Measurements from ENCODE around the gene TMEM176A.

TMEM176A gene

DNA sequence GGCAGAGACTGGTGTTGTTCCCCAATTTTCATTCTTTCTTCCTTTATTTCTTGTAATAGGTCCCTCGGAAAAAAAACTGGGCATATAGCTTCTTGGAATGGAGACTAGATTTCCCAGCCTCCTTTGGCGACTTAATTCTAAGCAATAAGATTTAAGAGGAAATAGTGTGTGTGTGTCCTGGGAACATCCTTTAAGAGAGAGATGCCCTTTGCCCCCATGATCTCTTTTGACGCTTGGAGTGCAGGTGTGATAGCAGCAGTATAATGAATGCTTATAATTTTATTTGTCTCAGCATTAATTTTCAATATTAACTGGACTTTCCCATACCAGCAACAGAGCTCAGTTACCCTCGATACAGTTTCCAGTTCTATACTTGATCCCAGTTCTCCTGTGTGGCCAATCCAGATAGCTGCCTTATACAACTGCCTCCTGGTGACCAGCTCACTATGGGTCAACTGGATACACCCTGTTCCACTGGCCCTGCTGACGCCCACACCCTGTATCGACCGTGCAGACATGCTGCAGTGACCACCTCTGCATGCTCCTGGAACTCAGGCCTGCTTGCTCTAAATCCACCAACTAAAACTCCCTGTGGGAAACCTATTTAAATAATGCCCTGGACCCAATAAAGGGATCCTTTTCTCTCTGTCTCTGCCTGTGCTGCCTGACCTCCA is 13.9 kb downstream of the TMEM176A start:
- Histone ChIP-seq H3K9me3 (ENCODE audit: control insufficient read depth, low read length) (no peaks in the 10 kb centered on the region), H3K27ac (no peak overlapping the region), H3K9ac (no peak overlapping the region), H3K27me3 (ENCODE audit: control insufficient read depth, insufficient read depth, low read length) (no peaks in the 10 kb centered on the region), H2AFZ (no peak overlapping the region), H3K79me2 (no peaks in the 10 kb centered on the region), H3K36me3 (ENCODE audit: control insufficient read depth, insufficient read depth, low read length) (no peaks in the 10 kb centered on the region), H3K4me2 (ENCODE audit: low read length) (no peak overlapping the region), H3K4me3 (ENCODE audit: low read depth, low read length) (no peak overlapping the region), H3K4me1 (no peaks in the 10 kb centered on the region)
- TF ChIP-seq, protein P1, sequence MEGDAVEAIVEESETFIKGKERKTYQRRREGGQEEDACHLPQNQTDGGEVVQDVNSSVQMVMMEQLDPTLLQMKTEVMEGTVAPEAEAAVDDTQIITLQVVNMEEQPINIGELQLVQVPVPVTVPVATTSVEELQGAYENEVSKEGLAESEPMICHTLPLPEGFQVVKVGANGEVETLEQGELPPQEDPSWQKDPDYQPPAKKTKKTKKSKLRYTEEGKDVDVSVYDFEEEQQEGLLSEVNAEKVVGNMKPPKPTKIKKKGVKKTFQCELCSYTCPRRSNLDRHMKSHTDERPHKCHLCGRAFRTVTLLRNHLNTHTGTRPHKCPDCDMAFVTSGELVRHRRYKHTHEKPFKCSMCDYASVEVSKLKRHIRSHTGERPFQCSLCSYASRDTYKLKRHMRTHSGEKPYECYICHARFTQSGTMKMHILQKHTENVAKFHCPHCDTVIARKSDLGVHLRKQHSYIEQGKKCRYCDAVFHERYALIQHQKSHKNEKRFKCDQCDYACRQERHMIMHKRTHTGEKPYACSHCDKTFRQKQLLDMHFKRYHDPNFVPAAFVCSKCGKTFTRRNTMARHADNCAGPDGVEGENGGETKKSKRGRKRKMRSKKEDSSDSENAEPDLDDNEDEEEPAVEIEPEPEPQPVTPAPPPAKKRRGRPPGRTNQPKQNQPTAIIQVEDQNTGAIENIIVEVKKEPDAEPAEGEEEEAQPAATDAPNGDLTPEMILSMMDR (IDR thresholded peaks at IDR 0.05) = no peak

DNA sequence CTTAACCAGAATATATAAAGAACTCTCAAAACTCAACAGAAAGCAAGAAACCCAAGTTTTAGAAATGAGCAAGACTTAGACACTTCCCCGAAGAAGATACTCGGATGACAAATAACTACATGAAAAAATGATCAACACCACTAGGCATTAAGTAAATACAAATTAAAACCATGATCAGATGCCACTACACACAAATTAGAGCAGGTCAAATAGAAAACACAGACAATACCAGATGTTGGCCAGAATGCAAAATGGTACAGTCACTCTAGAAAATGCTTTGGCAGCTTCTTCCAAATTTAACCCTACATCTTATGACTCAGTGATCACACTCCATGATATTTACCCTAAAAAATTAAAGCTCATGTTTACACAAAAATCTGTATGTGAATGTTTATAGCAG is 18.4 kb downstream of the TMEM176A start:
- Histone ChIP-seq H3K4me2 (ENCODE audit: low read length) (no peak overlapping the region), H3K4me1 (no peaks in the 10 kb centered on the region), H3K4me3 (ENCODE audit: low read depth, low read length) (no peak overlapping the region), H2AFZ (no peak overlapping the region), H3K27me3 (ENCODE audit: control insufficient read depth, insufficient read depth, low read length) (no peaks in the 10 kb centered on the region), H3K27ac (no peak overlapping the region), H3K79me2 (no peaks in the 10 kb centered on the region), H3K9me3 (ENCODE audit: control insufficient read depth, low read length) (no peaks in the 10 kb centered on the region), H3K9ac (no peak overlapping the region), H3K36me3 (ENCODE audit: control insufficient read depth, insufficient read depth, low read length) (no peaks in the 10 kb centered on the region)
- TF ChIP-seq, protein P1 (IDR thresholded peaks at IDR 0.05) = no peak

DNA sequence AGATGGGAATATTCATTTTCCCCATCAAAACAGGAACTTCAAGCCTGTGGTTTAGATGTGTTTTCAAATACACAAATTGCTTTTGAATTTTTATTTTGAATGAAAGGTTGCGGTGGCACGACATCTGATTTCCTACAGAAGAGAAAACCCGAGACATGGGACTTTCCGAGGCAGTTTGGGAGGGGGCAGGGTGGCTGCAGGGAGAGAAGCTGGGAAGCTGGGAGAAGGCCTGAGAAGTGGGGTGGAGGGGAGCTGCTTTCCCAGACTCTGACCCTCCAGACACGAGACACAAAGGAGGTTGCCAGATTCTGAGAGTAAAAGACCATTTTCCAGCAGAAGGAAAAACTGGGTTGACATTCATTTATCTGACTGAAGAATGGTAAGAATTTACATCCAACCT is 19.6 kb downstream of the TMEM176A start:
- Histone ChIP-seq H3K4me3 (ENCODE audit: low read depth, low read length) (no peak overlapping the region), H3K9ac (no peak overlapping the region), H3K4me2 (ENCODE audit: low read length) (no peak overlapping the region), H2AFZ (no peak overlapping the region), H3K4me1 (no peaks in the 10 kb centered on the region), H3K36me3 (ENCODE audit: control insufficient read depth, insufficient read depth, low read length) (no peaks in the 10 kb centered on the region), H3K27me3 (ENCODE audit: control insufficient read depth, insufficient read depth, low read length) (no peaks in the 10 kb centered on the region), H3K9me3 (ENCODE audit: control insufficient read depth, low read length) (no peaks in the 10 kb centered on the region), H3K27ac (no peak overlapping the region), H3K79me2 (no peaks in the 10 kb centered on the region)
- TF ChIP-seq, protein P1 (IDR thresholded peaks at IDR 0.05) = no peak

DNA sequence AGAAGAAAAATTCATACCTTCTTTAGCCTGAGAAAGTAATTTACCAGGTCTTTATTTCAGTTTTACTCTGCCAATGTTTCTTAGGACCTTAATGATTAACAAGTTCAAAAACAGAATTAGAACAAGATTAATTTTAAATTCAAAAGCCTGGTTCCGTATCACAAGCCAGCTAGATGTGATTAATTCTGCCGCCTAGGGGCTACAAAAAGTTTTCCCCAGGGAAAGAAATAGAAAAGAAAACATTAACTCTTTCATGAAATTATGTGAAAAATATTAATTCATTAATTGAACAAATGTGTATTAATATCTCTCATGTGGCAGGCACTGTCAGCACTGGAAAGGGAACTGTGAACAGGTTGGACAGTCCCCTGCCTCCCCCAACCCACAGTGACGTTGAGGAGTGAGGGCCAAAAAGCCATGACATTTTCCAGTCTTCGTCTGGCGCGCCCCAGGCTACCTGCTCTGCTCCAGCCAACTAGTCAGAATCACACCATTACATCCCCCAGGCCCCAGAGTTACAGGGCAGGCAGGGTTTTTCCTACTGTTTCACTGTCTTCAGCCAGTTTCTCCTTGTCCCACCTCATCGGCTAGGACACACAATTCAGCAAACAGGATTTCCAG is 20.1 kb downstream of the TMEM176A start:
- no peak overlapping the region for H3K4me3 ChIP-seq (ENCODE audit: low read depth, low read length)
- no peaks in the 10 kb centered on the region for H3K4me1 ChIP-seq
- no peaks in the 10 kb centered on the region for H3K27me3 ChIP-seq (ENCODE audit: control insufficient read depth, insufficient read depth, low read length)
- H3K9me3 ChIP-seq (ENCODE audit: control insufficient read depth, low read length) = no peaks in the 10 kb centered on the region
- H2AFZ ChIP-seq = no peak overlapping the region
- no peak overlapping the region for H3K9ac ChIP-seq
- H3K36me3 ChIP-seq (ENCODE audit: control insufficient read depth, insufficient read depth, low read length) = no peaks in the 10 kb centered on the region
- no peaks in the 10 kb centered on the region for H3K79me2 ChIP-seq
- no peak overlapping the region for H3K27ac ChIP-seq
- TF ChIP-seq, protein P1 (IDR thresholded peaks at IDR 0.05) = no peak
- H3K4me2 ChIP-seq (ENCODE audit: low read length) = no peak overlapping the region

DNA sequence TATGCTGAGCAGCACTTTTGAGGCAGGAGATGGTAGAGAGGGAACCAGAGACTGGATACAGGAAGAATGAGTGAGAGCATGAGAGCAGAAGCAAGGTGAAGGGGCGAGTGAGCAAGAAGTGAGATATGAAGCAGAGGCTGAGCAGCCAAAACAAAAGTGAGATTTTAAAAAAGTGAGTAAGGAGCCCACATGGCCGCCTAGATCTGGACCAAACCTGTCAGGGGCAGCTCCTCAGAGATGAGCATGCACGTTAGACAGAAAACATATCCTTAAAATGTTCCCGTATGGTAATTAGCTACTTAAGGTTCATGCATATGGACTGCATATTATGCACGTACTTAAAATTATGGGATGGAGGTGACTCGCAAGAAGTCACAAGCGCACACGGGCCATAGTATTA is 22.5 kb downstream of the TMEM176A start:
- Histone ChIP-seq H3K36me3 (ENCODE audit: control insufficient read depth, insufficient read depth, low read length) (no peaks in the 10 kb centered on the region), H3K27me3 (ENCODE audit: control insufficient read depth, insufficient read depth, low read length) (no peaks in the 10 kb centered on the region), H3K4me2 (ENCODE audit: low read length) (no peak overlapping the region), H3K4me1 (no peaks in the 10 kb centered on the region), H3K9ac (no peak overlapping the region), H3K27ac (no peak overlapping the region), H3K79me2 (no peaks in the 10 kb centered on the region), H3K4me3 (ENCODE audit: low read depth, low read length) (no peak overlapping the region), H2AFZ (no peak overlapping the region), H3K9me3 (ENCODE audit: control insufficient read depth, low read length) (no peaks in the 10 kb centered on the region)
- TF ChIP-seq, protein P1 (IDR thresholded peaks at IDR 0.05) = no peak
